Measurements from ENCODE around the gene ALKAL2. TPM values are rescaled to one million over a fixed set of nuclear protein-coding genes. Genes with fewer than 3 reads are reported as not detected.
"Not testable (repeated sequence)": the region's sequence is repeated elsewhere in the genome, so short reads cannot be mapped to it uniquely, and the experiment has no call there.

Gene ALKAL2, protein sequence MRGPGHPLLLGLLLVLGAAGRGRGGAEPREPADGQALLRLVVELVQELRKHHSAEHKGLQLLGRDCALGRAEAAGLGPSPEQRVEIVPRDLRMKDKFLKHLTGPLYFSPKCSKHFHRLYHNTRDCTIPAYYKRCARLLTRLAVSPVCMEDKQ
- not detected in 2 replicates for total RNA-seq (2013; cell fraction: nucleolus; rRNA removed)
- total RNA-seq (2014; rRNA removed) (not detected in 2 replicates), total RNA-seq (2014; rRNA removed; fragmentation: Illumina TruSeq; extraction: Trizol) (not detected in 2 replicates), total RNA-seq (2021) (not detected in 2 replicates), polyA plus RNA-seq (2011; rRNA removed) (not detected in 2 replicates), polyA plus RNA-seq (2014; fragmentation: Illumina TruSeq; extraction: Trizol) (not detected in 2 replicates), polyA plus RNA-seq (2014; fragmentation: Nextera tagmentation; extraction: Ambion mirVana) (under 1 TPM in 1 of 2 experiments, not detected in 1; 0.11 TPM), polyA plus RNA-seq (2014; rRNA removed) (0.11 TPM in 1 of 2 replicates, not detected in the other), polyA plus RNA-seq (2016; fragmentation: Nextera tagmentation; extraction: Ambion mirVana) (under 1 TPM; 0.11 to 0.29 TPM), polyA minus RNA-seq (2011; rRNA and poly(A)+ RNA removed) (not detected in 2 replicates), Bru-seq, nascent RNA (not detected), BruChase-seq, experiment 1, labeled RNA remaining after a 6-hour chase (not detected), BruChase-seq, experiment 2, labeled RNA remaining after a 2-hour chase (not detected)
- polyA plus RNA-seq (2011; ENCODE audit: low read depth) = not detected
- polyA plus RNA-seq (2011; cell fraction: cytosol; rRNA removed) = not detected in 2 replicates
- polyA plus RNA-seq (2011; cell fraction: nucleus; rRNA removed) = not detected in 2 replicates
- not detected in 2 replicates for polyA plus RNA-seq (2012)
- not detected in 2 replicates for polyA minus RNA-seq (2011; cell fraction: cytosol; rRNA and poly(A)+ RNA removed)
- not detected in 2 replicates for polyA minus RNA-seq (2011; cell fraction: nucleus; rRNA and poly(A)+ RNA removed)
- long read RNA-seq, experiment 1 = 0 reads
- long read RNA-seq, experiment 2, partial matches to known transcripts = 0 of 1 reads
- long read RNA-seq, experiment 2, other reads (novel, unspliced or antisense) = 1 of 1 reads

DNA sequence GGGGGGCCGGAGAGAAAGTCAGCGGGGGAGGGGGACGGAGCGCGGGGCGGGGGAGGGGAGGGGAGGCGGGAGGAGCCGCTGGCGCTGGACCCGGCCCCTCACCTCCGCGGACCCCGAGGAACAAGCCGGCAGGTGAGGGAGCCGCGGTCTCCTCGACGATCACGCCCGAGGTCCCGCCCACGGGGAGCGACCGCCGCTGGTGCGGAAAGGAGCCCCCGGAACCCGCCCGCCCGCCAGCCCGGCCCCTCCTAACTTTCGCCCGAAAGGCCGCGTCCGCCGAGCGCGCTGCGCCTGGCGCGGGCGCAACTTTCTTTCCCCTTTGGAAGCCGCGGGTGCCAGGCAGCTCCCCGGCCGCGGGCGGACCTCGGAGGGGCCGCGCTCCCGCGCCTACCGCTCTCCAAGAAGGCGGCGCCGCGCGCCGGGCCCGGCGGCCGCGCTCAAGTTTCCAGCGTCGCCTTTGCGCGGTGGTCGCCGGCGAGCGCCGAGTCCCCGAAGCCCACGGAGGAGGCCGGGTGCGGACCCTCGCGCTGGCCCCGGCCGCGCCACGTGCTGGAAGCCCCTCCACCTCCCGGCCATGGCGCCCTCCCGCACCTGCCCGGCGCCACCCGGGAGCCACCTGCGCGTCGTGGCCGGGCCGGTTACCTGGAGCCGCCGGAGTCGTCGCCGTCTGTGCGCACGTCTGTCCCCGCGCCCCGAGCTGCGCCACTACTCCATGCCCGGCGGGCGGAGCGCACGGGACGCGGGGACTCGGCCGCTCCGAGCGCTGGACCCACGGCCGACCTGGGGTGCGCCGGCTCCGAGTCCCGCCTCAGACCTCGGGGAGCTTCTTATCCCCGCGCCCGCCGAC is at the start of gene ALKAL2:
Gene ALKAL2, minus strand, starts transcription at position 181 of the 847 bp plus-strand sequence. CDS start 256 bp downstream, outside the sequence.
- H3K27me3 ChIP-seq (replicated peaks in 1 of 2; ENCODE audit: control insufficient read depth in 2 of 2, insufficient read depth in 2 of 2, low read length in 1 of 2) = peaks cover 2 to 3% of the 10 kb centered on the region in 2 experiments; a peak in 2 of 4 replicates
- no peak within 1 kb of the TSS for H3K4me3 ChIP-seq
- H3K9ac ChIP-seq (ENCODE audit: control insufficient read depth, insufficient read depth, low read length) = no peak within 1 kb of the TSS
- H4K20me1 ChIP-seq (ENCODE audit: control insufficient read depth, insufficient read depth) = no peaks in the 10 kb centered on the region
- H2AFZ ChIP-seq (ENCODE audit: control insufficient read depth, low read depth, low read length) = no peak within 1 kb of the TSS
- H3K4me2 ChIP-seq (ENCODE audit: control insufficient read depth, insufficient read depth) = peak within 1 kb of the TSS; percentile 25; the same call in 1 of the 2 replicates
- ChIA-PET SMC1A (ENCODE audit: uncharacterized antibody, unreplicated experiment) (interaction anchor here (1.0 kb wide), 1 partner anchor 112 kb away, joined by 3 read pairs; no protein-coding TSS in a partner anchor), RAD21 (ENCODE audit: unreplicated experiment) (no interaction called here), CTCF (no interaction called here), POLR2A (no interaction called here)
- intact Hi-C loops (cut with micrococcal nuclease; ENCODE audit: unreplicated experiment) (no loop called here), in situ Hi-C loops (cut with MboI) (no loop called here)
- no peaks in the 10 kb centered on the region for H3K79me2 ChIP-seq (ENCODE audit: control insufficient read depth, insufficient read depth, low read length)
- WGBS (ENCODE audit: insufficient coverage, insufficient replicate concordance, low lambda C conversion rate, missing lambda C conversion rate) = 2% methylated on average over 83 of the region's 128 CpGs
- ATAC-seq = peak; percentile 36; the same call in 2 of the 3 replicates
- no peaks in the 10 kb centered on the region for H3K9me3 ChIP-seq (replicated peaks; ENCODE audit: control insufficient read depth, insufficient read depth, low read length)
- no peaks in the 10 kb centered on the region for H3K4me1 ChIP-seq (ENCODE audit: control insufficient read depth, insufficient read depth, low read length)
- 0 out of 4 replicates have a peak, but pooled peaks cover 0 to 2% of the 10 kb centered on the region in 2 experiments for H3K36me3 ChIP-seq (ENCODE audit: control insufficient read depth in 2 of 2, insufficient read depth in 2 of 2, low read length in 1 of 2)
- TF ChIP-seq IKZF1 (conservative IDR thresholded peaks at IDR 0.05) (0 out of 2 replicates have a peak, but pooled peaks have one; percentile 17), HDAC6 (IDR thresholded peaks at IDR 0.05; ENCODE audit: unreplicated experiment) (peak; percentile 99), ZNF274 (IDR thresholded peaks at IDR 0.05; ENCODE audit: insufficient read depth, insufficient read length) (no peak), ZNF24 (IDR thresholded peaks at IDR 0.05) (no peak)
- TF ChIP-seq, protein P1, sequence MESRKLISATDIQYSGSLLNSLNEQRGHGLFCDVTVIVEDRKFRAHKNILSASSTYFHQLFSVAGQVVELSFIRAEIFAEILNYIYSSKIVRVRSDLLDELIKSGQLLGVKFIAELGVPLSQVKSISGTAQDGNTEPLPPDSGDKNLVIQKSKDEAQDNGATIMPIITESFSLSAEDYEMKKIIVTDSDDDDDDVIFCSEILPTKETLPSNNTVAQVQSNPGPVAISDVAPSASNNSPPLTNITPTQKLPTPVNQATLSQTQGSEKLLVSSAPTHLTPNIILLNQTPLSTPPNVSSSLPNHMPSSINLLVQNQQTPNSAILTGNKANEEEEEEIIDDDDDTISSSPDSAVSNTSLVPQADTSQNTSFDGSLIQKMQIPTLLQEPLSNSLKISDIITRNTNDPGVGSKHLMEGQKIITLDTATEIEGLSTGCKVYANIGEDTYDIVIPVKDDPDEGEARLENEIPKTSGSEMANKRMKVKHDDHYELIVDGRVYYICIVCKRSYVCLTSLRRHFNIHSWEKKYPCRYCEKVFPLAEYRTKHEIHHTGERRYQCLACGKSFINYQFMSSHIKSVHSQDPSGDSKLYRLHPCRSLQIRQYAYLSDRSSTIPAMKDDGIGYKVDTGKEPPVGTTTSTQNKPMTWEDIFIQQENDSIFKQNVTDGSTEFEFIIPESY (IDR thresholded peaks at IDR 0.05) = no peak
- no peak for DNase-seq (ENCODE audit: low read depth, low spot score)
- no peak for FAIRE-seq
- BruUV-seq (replicated peaks) = no TSS peak
- no peak within 1 kb of the TSS for H3K27ac ChIP-seq (ENCODE audit: control insufficient read depth, insufficient read depth)

DNA sequence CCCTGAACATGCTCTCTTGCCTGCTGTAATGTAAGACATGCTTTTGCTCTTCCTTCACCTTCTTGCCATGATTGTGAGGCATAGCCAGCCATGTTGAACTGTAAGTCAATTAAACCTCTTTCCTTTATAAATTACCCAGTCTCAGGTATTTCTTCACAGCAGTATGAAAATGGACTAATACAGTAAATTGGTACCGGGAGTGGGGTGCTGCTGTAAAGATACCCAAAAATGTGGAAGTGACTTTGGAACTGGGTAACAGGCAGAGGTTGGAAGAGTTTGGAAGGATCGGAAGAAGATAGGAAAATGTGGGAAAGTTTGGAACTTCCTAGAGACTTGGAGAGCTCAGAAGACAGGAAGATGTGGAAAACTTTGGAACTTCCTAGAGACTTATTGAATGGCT is 49.1 kb upstream of the ALKAL2 start:
- RAD21 ChIA-PET (ENCODE audit: unreplicated experiment); H3K9me3 ChIP-seq (replicated peaks; ENCODE audit: control insufficient read depth, insufficient read depth, low read length); H3K4me3 ChIP-seq; H3K4me2 ChIP-seq (ENCODE audit: control insufficient read depth, insufficient read depth); ATAC-seq; H3K79me2 ChIP-seq (ENCODE audit: control insufficient read depth, insufficient read depth, low read length); BruUV-seq (replicated peaks); H3K27ac ChIP-seq (ENCODE audit: control insufficient read depth, insufficient read depth); FAIRE-seq; H4K20me1 ChIP-seq (ENCODE audit: control insufficient read depth, insufficient read depth); in situ Hi-C loops (cut with MboI); H3K27me3 ChIP-seq (replicated peaks in 1 of 2; ENCODE audit: control insufficient read depth in 2 of 2, insufficient read depth in 2 of 2, low read length in 1 of 2); CTCF ChIA-PET; DNase-seq (ENCODE audit: low read depth, low spot score); H2AFZ ChIP-seq (ENCODE audit: control insufficient read depth, low read depth, low read length); H3K9ac ChIP-seq (ENCODE audit: control insufficient read depth, insufficient read depth, low read length); intact Hi-C loops (cut with micrococcal nuclease; ENCODE audit: unreplicated experiment); SMC1A ChIA-PET (ENCODE audit: uncharacterized antibody, unreplicated experiment); H3K36me3 ChIP-seq (ENCODE audit: control insufficient read depth in 2 of 2, insufficient read depth in 2 of 2, low read length in 1 of 2); H3K4me1 ChIP-seq (ENCODE audit: control insufficient read depth, insufficient read depth, low read length); POLR2A ChIA-PET: not testable (repeated sequence)
- WGBS (ENCODE audit: insufficient coverage, insufficient replicate concordance, low lambda C conversion rate, missing lambda C conversion rate) = 69% methylated on average over 2 of the region's 2 CpGs

Data from GM12878 (cell line).